Coronary artery (tissue), 2 donors: ENCODE data around the gene KIR3DL2.
"Not testable (repeated sequence)": the region's sequence is repeated elsewhere in the genome, so short reads cannot be mapped to it uniquely, and the experiment has no call there.

Experiments used
- DNase-seq: peaks from one replicate; pipeline ENCODE4 v3.0.0-alpha.2; 2017; ENCODE audit warnings: low spot score
- H3K27ac ChIP-seq, 2 donors: fragments of 200-600 bp; sonication (generic); one replicate each; pipeline ENCODE4 v1.5.1; 2016 to 2019
- H3K4me3 ChIP-seq: fragments of 200-600 bp; sonication (generic); 2 replicates; pipeline ENCODE4 v1.5.1; 2016; ENCODE audit warnings: mild to moderate bottlenecking, moderate library complexity
- CTCF ChIP-seq: fragments of 200-600 bp; sonication (generic); IDR thresholded peaks from one replicate; pipeline ENCODE4 v1.5.1; 2019; ENCODE audit warnings: antibody characterized with exemption

KIR3DL2 gene

GRCh38 chr19:54888239-54888638 lies 38.0 kb downstream of the KIR3DL2 start:
- no peak for TF ChIP-seq CTCF
- Histone ChIP-seq H3K4me3 (no peak overlapping the region), H3K27ac (no peak overlapping the region)
- no peak for DNase-seq

DNA sequence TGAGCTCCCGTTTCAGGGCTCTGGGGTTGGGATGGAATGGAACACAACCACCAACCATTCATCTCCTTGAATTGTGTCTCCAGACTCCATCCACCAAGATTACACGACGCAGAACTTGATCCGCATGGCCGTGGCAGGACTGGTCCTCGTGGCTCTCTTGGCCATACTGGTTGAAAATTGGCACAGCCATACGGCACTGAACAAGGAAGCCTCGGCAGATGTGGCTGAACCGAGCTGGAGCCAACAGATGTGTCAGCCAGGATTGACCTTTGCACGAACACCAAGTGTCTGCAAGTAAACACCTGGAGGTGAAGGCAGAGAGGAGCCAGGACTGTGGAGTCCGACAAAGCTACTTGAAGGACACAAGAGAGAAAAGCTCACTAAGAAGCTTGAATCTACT lies 39.3 kb downstream of the KIR3DL2 start:
- TF ChIP-seq CTCF, result no peak
- H3K27ac ChIP-seq, result no peak overlapping the region
- H3K4me3 ChIP-seq, result no peak overlapping the region
- no peak for DNase-seq

DNA sequence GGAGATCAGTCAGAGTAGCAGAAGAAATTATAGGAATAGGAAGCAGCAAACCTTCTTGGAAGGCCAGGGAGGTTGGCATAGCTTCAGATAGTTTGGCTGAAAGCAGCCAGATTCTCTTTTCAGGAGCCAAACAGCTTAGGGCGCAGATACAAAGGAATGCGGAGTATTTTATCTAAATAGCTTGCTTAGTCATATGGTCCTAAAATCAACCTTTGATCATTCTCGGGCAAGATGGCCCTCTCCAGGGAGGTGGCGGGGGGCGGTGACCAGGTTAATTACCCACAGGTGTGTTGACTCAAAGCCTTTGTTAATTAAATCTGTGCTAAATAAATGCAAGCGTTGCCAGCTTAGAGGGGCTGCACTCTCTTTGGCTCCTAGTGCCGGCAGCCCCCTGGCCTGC lies 43.2 kb downstream of the KIR3DL2 start:
- no peak for TF ChIP-seq CTCF
- no peak overlapping the region for H3K4me3 ChIP-seq
- no peak overlapping the region for H3K27ac ChIP-seq
- no peak for DNase-seq

- not testable (repeated sequence) for DNase-seq, H3K4me3 ChIP-seq, H3K27ac ChIP-seq
These were observed 43.9 kb downstream of the KIR3DL2 start for GRCh38 chr19:54894106-54894505.

- no peak for TF ChIP-seq CTCF
- H3K4me3 ChIP-seq, result no peak overlapping the region
- no peak overlapping the region for H3K27ac ChIP-seq
- DNase-seq, result no peak
These were observed 45.8 kb downstream of the KIR3DL2 start for GRCh38 chr19:54896036-54896435.

- not testable (repeated sequence) for H3K4me3 ChIP-seq, H3K27ac ChIP-seq
- DNase-seq, result peak; percentile 2
These were observed 48.4 kb downstream of the KIR3DL2 start for GRCh38 chr19:54898685-54899084.

- H3K4me3 ChIP-seq, result not testable (repeated sequence)
These were observed 49.4 kb downstream of the KIR3DL2 start for GRCh38 chr19:54899646-54900045.

DNA sequence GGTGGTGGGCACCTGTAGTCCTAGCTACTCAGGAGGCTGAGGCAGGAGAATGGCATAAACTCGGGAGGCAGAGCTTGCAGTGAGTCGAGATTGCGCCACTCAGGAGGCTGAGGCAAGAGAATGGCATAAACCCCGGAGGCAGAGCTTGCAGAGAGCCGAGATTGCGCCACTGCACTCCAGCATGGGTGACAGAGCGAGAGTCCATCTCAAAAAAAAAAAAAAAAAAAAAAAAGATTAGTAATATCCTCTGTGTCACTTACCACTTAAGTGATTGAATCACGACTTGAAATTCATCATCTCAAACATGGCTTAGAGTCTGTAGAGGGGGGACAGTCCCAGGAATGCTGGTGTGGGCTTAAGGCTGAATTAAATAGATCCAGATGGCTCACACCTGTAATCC lies 50.9 kb downstream of the KIR3DL2 start:
- not testable (repeated sequence) for H3K27ac ChIP-seq, H3K4me3 ChIP-seq
- peak; percentile 28 for DNase-seq

More at GRCh38 chr19:54899646-54900045, 49.4 kb downstream of the KIR3DL2 start:
- H3K27ac ChIP-seq, DNase-seq: not testable (repeated sequence)

DNA sequence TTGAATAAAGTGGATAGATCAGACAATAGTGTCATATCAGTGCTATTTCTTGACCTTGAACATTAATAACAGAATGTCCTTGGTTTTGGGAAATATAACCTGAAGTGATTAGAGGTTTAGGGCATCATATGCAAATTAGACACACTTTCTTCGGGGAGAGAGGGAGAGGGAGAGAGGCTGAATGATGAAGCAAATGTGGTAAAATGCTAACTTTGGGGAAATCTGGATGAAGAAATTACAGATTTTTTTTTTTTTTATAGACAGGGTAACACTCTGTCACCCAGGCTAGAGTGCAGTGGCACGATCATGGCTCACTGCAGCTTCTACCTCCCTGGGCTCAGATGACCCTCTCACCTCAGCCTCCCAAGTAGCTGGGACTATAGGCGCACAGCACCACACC lies 51.8 kb downstream of the KIR3DL2 start:
- no peak overlapping the region for H3K4me3 ChIP-seq
- no peak for TF ChIP-seq CTCF
- no peak overlapping the region for H3K27ac ChIP-seq
- no peak for DNase-seq
